Measurements from ENCODE around the gene SPDYE16.
"Not testable (repeated sequence)": the region's sequence is repeated elsewhere in the genome, so short reads cannot be mapped to it uniquely, and the experiment has no call there.

Gene SPDYE16

GRCh38 chr7:76543197-76543596 is at the start of gene SPDYE16:
Gene SPDYE16, minus strand, starts transcription at chr7:76543297. Its CDS starts 1,838 bp downstream, at chr7:76541459.
- DNase-seq, result not testable (repeated sequence)

DNA sequence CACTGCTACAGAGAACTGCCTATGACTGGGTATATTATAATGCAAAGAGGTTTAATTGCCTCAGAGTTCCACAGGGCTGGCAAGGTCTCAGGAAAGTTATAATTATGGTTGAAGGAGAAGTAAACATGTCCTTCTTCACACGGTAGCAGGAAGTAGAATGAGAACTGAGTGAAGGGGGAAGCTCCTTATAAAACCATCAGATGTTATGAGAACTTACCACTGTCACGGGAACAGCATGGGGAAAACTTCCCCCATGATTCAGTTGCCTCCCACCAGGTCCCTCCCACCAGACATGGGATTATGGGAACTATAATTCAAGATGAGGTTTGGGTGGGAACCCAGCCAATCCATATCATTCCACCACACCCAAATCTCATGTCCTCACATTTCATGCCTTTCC is 49.6 kb upstream of the SPDYE16 start:
- DNase-seq, result not testable (repeated sequence)

GRCh38 chr7:76591602-76592304 is 48.7 kb upstream of the SPDYE16 start:
- not testable (repeated sequence) for DNase-seq

DNA sequence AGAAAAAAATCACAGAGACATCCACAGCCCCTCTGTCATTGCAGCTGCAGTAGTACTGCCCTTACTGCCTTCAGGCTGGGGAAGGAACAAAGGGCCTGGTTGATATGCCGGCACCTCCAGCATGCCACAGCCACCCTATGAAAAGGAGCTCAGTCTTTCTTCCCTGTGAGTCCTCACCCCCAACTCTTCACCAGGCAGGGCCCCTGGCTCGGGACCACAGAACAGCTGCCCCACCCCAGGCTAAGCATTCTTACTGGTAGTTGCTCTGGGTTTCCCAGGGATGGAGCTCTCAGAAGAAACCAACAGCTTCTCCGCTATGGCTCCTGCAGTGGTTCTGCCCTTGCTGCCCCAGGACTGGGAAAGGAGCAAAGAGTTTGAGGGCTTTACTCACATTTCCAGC is 47.9 kb upstream of the SPDYE16 start:
- DNase-seq, result not testable (repeated sequence)

GRCh38 chr7:76588586-76588985 is 45.5 kb upstream of the SPDYE16 start:
- DNase-seq, result not testable (repeated sequence)

GRCh38 chr7:76586585-76587315 is 43.7 kb upstream of the SPDYE16 start:
- DNase-seq, result not testable (repeated sequence)

DNA sequence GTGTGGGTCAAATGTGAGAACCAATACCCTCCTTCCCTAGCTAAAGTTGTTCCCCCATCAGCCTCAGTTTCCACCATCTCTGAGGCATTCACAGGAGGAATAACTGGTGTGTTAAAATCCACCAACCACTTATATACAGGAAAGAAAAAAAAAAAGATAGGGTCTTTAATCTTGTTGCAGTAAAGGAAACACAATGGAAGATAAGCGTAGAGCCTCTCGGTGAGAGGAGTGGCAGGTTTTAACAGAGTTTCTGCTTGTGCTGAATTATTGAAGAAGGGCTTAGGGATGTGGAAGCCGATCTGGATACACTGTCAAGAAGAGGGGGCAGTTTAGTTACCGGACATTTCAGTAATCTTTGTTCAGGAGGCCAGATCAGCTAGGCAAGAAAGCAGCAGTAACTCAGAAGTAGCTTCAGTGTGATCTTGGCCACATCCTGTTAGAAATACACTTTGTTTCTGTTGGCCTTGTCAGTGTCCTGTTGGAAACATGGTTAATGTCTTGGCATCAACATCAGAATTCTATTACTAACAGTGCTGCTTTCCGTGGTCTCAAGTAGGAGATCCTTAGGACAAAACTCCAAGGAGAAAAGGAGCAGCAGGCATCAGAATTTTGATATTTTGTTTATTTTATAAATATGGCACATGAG is 40.7 kb upstream of the SPDYE16 start:
- DNase-seq, result peak; percentile 65

GRCh38 chr7:76582848-76583631 is 39.9 kb upstream of the SPDYE16 start:
- DNase-seq, result peak; percentile 90

DNA sequence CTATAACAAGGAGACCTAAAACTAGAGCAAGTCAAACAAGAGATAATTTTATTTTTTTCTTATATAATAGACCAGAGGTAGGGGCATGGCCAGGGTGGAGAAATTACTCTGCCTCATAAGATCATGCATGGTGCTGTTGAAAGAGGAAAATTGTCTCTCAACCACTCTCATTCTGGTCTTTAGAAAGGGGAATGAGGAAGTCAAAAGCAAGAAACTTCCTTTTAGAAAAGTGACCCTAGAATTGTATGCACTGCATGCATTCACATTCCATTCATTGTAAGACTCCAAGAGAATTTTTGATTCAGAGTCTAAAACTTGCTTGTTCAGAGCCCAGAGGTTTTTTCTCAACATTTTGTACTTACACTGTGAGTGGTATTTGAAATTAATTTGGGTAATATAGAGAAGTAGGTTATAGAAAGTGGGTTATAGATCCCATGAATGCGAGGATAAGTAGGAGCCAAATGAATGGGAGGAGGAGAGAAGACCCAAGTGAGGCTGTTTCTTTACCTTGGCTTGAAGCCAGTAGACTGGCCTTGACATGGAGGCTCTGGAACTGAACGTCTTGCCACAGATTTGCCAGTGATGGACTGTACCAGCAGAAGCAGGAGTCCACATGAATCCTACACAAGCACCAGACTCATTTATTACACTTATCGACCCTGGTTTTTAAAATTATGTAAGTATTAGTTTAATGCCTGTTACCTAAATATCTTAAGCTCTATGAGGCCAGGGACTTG is 33.0 kb upstream of the SPDYE16 start:
- DNase-seq, result not testable (repeated sequence)

DNA sequence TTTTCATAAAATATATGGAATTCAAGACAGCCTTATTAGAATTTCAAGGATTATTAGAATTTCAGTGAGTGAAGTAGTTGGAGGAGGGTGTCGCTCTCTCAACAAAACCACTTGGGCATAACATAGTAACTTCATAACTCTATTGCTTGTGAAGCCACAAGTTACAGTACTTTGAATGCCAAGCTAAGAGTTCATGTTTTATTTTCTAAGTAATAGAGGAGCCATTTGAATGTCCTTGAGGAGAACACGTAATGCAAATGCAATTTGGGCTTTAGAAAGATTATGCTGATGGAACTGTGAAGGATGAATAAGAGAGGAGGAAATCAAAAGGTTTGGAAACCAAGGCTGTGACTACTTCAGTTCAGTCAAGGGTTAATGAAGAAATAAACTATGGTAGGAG is 32.3 kb upstream of the SPDYE16 start:
- DNase-seq, result not testable (repeated sequence)

DNA sequence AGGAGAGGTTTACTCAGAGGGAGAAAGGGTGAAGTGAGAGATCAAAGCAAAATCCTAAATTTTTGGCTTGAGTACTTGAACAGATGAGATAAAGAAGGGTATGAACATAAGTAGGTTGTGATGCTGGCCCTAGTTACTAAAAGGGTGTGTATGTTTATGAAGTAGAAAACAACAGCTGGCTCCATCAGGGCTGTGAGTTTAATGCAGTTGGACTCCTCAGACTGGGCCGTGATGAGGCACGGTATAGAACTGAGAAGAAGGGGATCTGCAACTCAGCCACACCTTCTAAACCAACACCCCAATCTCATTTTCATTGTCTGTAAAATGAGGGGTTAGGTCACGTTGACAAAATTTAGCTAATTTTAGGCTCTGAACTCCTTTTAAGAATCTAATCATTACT is 29.2 kb upstream of the SPDYE16 start:
- not testable (repeated sequence) for DNase-seq

DNA sequence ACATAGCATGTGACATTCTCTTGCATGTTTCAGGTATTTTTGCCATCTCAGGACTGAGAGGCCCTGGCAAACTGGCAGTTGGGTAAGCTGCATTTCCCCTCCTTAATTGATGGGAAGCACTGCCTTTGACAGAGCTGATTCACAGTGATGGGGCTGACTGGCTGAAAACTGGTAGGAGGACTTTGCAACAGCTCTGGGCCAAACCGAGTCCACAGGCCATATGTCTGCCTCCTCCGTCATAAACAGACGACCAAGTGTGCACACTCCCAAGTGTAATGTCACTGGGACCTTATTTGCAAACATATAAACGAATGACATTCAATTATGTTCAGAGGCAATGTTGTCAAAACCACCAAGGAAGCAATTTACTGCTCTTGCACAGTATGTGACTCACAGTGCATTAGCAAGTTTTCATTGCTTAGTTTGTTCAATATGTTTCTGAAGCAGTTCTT is 27.3 kb upstream of the SPDYE16 start:
- peak; percentile 66 for DNase-seq

- DNase-seq, result peak; percentile 60
These were observed 25.6 kb upstream of the SPDYE16 start for GRCh38 chr7:76568742-76569141.

DNA sequence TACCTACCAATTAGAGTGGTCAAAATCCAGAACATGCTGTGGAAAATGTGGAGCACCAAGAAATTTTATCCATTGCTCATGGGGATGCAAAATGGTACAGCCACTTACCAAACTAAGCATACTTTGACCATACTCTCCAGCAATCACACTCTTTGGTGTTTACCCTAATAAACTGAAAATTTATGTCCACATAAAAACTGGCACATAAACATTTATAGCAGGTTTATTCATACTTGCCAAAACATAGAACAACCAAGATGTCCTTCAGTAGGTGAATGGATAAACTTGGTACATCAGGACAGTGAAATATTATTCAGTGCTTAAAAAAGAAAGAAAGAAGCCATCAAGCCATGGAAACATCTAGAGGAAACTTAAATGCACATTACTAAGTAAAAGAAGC is 24.7 kb upstream of the SPDYE16 start:
- DNase-seq, result not testable (repeated sequence)

GRCh38 chr7:76567311-76567710 is 24.2 kb upstream of the SPDYE16 start:
- not testable (repeated sequence) for DNase-seq

GRCh38 chr7:76565001-76565400 is 21.9 kb upstream of the SPDYE16 start:
- not testable (repeated sequence) for DNase-seq

GRCh38 chr7:76561342-76561741 is 18.2 kb upstream of the SPDYE16 start:
- not testable (repeated sequence) for DNase-seq

- DNase-seq, result not testable (repeated sequence)
These were observed 17.1 kb upstream of the SPDYE16 start for GRCh38 chr7:76560157-76560556.

DNA sequence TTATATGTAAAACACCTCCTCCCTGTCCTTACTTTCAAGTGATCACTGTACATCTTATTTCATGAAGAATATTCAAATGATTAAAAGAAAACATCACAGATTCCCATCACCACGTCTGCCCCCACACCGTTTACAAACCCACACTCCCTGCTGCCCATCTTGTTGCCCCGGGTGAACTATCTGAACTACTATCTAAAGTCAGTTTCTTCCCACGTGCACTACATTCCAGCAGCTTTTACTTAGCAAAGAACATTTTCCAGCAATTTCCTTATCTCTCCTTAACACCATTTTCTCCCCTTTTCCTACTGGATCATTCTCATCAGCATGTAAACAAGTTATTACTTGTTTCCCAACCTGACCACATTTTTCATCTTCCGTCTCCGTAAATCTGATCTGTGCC is 16.6 kb upstream of the SPDYE16 start:
- DNase-seq, result not testable (repeated sequence)

GRCh38 chr7:76551992-76552391 is 8.9 kb upstream of the SPDYE16 start:
- not testable (repeated sequence) for DNase-seq

- not testable (repeated sequence) for DNase-seq
These were observed 6.8 kb upstream of the SPDYE16 start for GRCh38 chr7:76549855-76550248.

All from fibroblast of skin of right quadriceps (primary cell).